ENCODE results near the gene TMEM72. TPM values are rescaled to one million over a fixed set of nuclear protein-coding genes. Genes with fewer than 3 reads are reported as not detected.
A peak's percentile ranks its signal among the peaks of the same experiment; 100 is the strongest.

The TMEM72 gene
- total and polyA plus RNA-seq, 2 of the 13 experiments (the other 11 are each of a cell fraction or from before 2014, with no cell fraction given), result 0.04 TPM; not detected in 1

DNA sequence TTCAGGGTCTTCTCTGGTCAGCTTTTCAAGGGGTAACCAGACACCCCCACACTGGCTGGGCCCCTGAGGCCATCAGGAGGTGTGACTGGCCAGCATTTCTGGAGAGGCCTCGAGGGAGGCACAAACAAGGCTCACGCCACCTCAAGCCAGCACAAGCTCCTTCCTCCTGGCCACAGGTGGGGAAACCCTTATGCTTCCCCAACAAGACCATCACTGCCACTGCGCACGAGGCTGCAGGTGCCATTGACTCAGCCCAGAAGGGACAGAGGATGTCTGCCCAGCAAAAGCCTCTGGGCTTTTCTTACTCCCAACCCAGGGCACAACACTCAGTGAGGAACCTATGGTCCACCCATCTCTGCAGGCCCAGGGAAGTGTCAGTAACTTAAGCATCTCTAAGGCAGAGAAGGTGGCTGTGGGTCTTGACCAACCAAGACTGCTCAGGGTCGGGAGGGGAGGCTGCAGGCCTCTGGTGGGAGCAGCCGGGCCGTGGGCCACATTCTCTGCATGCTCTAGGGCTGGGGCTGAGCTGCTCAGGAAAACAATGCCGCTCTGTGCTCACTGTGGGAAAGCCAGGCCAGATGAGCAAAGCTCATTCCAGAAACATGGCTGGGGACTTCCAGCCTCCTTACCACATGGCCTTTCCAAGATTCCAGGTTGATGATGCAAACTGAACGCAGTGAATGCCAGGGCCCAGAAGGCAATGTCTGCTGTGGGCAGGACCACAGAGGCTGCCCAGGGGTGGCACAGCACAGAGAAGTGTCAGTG lies 24.2 kb downstream of the TMEM72 start (continued):
- TF ChIP-seq RNF2 (conservative IDR thresholded peaks at IDR 0.05; ENCODE audit: low read depth) (peak; percentile 89), ZNF317 (CRISPR knock-in tag; IDR thresholded peaks at IDR 0.05) (peak; percentile 72), RCOR2 (CRISPR knock-in tag; IDR thresholded peaks at IDR 0.05) (peak; percentile 58; the same call in 1 of the 2 replicates), KDM3A (CRISPR knock-in tag; IDR thresholded peaks at IDR 0.05; ENCODE audit: low read depth) (no peak), ZNF260 (CRISPR knock-in tag; IDR thresholded peaks at IDR 0.05; ENCODE audit: borderline replicate concordance, low read depth) (no peak), MED13 (CRISPR knock-in tag; IDR thresholded peaks at IDR 0.05) (peak; percentile 25; the same call in 1 of the 2 replicates), NPAS2 (CRISPR knock-in tag; IDR thresholded peaks at IDR 0.05; ENCODE audit: borderline replicate concordance) (no peak), ZC3H13 (CRISPR knock-in tag; IDR thresholded peaks at IDR 0.05) (peak; percentile 79), POLR2AphosphoS5 (IDR thresholded peaks at IDR 0.05; ENCODE audit: low read depth, low read length) (no peak), SNAPC2 (CRISPR knock-in tag; IDR thresholded peaks at IDR 0.05) (no peak), GABPA (IDR thresholded peaks at IDR 0.05; ENCODE audit: low read depth, low read length) (no peak), GABPA (CRISPR knock-in tag; IDR thresholded peaks at IDR 0.05; ENCODE audit: low read depth) (no peak), DNMT1 (CRISPR knock-in tag; IDR thresholded peaks at IDR 0.05) (no peak), MLLT10 (CRISPR knock-in tag; IDR thresholded peaks at IDR 0.05) (no peak), TBX2 (CRISPR knock-in tag; IDR thresholded peaks at IDR 0.05; ENCODE audit: borderline replicate concordance) (peak; percentile 82), TFDP1 (CRISPR knock-in tag; IDR thresholded peaks at IDR 0.05; ENCODE audit: borderline replicate concordance) (peak; percentile 93), ZNF607 (CRISPR knock-in tag; IDR thresholded peaks at IDR 0.05; ENCODE audit: borderline replicate concordance) (peak; percentile 80; the same call in 1 of the 2 replicates), ZFP36 (IDR thresholded peaks at IDR 0.05; ENCODE audit: borderline replicate concordance, low read depth, low read length, partially characterized antibody) (no peak), GLI4 (CRISPR knock-in tag; IDR thresholded peaks at IDR 0.05; ENCODE audit: borderline replicate concordance) (no peak), NKX3-1 (CRISPR knock-in tag; IDR thresholded peaks at IDR 0.05) (peak; percentile 80; the same call in 1 of the 2 replicates), ZNF331 (CRISPR knock-in tag; IDR thresholded peaks at IDR 0.05) (peak; percentile 97), EZH2 (conservative IDR thresholded peaks at IDR 0.05; ENCODE audit: low read depth, low read length) (no peak), MAFG (CRISPR knock-in tag; IDR thresholded peaks at IDR 0.05) (no peak), RXRA (CRISPR knock-in tag; IDR thresholded peaks at IDR 0.05) (no peak; the same call in none of the 2 replicates), SETDB1 (CRISPR knock-in tag; IDR thresholded peaks at IDR 0.05; ENCODE audit: borderline replicate concordance) (no peak), ISL2 (CRISPR knock-in tag; IDR thresholded peaks at IDR 0.05) (peak; percentile 67; the same call in 1 of the 2 replicates), PHF5A (CRISPR knock-in tag; IDR thresholded peaks at IDR 0.05; ENCODE audit: low read depth, unreplicated experiment) (peak; percentile 17), SRF (IDR thresholded peaks at IDR 0.05; ENCODE audit: low read depth, low read length) (no peak), ZNF749 (CRISPR knock-in tag; IDR thresholded peaks at IDR 0.05; ENCODE audit: borderline replicate concordance) (no peak), ZNF282 (IDR thresholded peaks at IDR 0.05; ENCODE audit: partially characterized antibody) (no peak), ZMYM2 (CRISPR knock-in tag; IDR thresholded peaks at IDR 0.05) (peak; percentile 80; the same call in 1 of the 2 replicates)
- TF ChIP-seq, protein P1, sequence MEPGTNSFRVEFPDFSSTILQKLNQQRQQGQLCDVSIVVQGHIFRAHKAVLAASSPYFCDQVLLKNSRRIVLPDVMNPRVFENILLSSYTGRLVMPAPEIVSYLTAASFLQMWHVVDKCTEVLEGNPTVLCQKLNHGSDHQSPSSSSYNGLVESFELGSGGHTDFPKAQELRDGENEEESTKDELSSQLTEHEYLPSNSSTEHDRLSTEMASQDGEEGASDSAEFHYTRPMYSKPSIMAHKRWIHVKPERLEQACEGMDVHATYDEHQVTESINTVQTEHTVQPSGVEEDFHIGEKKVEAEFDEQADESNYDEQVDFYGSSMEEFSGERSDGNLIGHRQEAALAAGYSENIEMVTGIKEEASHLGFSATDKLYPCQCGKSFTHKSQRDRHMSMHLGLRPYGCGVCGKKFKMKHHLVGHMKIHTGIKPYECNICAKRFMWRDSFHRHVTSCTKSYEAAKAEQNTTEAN (CRISPR knock-in tag; conservative IDR thresholded peaks at IDR 0.05), result peak; percentile 87; the same call in 1 of the 2 replicates
